LoVo (cell line): ENCODE measurements around the gene TRIM6.
"Not testable (repeated sequence)": the region's sequence is repeated elsewhere in the genome, so short reads cannot be mapped to it uniquely, and the experiment has no call there.

Experiments
- DNase-seq: peaks from one replicate; pipeline ENCODE4 v3.0.0-alpha.2; 2016; ENCODE audit warnings: low spot score

The TRIM6 gene

GRCh38 chr11:5596607-5597201, at the start of gene TRIM6:
Gene TRIM6 (plus strand): TSS chr11:5596637. CDS start chr11:5596898, 261 bp downstream.
- peak; percentile 26 for DNase-seq

GRCh38 chr11:5547982-5548381, 48.5 kb upstream of the TRIM6 start:
- no peak for DNase-seq

GRCh38 chr11:5548440-5548839, 48.0 kb upstream of the TRIM6 start, which contains the start of gene OR52H1:
Gene OR52H1 (minus strand): TSS chr11:5548540. CDS start chr11:5545505, 3,035 bp downstream.
- no peak for DNase-seq

- no peak for DNase-seq
Observed at GRCh38 chr11:5550440-5551095, 45.9 kb upstream of the TRIM6 start.

- no peak for DNase-seq
Observed at GRCh38 chr11:5553343-5553742, 43.1 kb upstream of the TRIM6 start.

GRCh38 chr11:5556596-5557188, 39.7 kb upstream of the TRIM6 start:
- no peak for DNase-seq

- DNase-seq, result no peak
Observed at GRCh38 chr11:5557751-5558150, 38.7 kb upstream of the TRIM6 start.

GRCh38 chr11:5564259-5565019, 32.0 kb upstream of the TRIM6 start:
- DNase-seq, result no peak

- DNase-seq, result no peak
Observed at GRCh38 chr11:5574654-5575053, 21.8 kb upstream of the TRIM6 start.

- no peak for DNase-seq
Observed at GRCh38 chr11:5575152-5575551, 21.3 kb upstream of the TRIM6 start.

- DNase-seq, result no peak
Observed at GRCh38 chr11:5577101-5577500, 19.3 kb upstream of the TRIM6 start.

GRCh38 chr11:5580577-5580976, 15.9 kb upstream of the TRIM6 start, which contains the start of gene OR52B6:
Gene OR52B6 (plus strand): TSS chr11:5580877. CDS start chr11:5580877, 0 bp downstream.
- no peak for DNase-seq

- no peak for DNase-seq
Observed at GRCh38 chr11:5581014-5581413, 15.4 kb upstream of the TRIM6 start.

- not testable (repeated sequence) for DNase-seq
Observed at GRCh38 chr11:5584458-5584857, 12.0 kb upstream of the TRIM6 start.

- DNase-seq, result not testable (repeated sequence)
Observed at GRCh38 chr11:5589906-5590305, 6.5 kb upstream of the TRIM6 start.

GRCh38 chr11:5591613-5592012, 4.8 kb upstream of the TRIM6 start:
- DNase-seq, result no peak

GRCh38 chr11:5592615-5593014, 3.8 kb upstream of the TRIM6 start:
- no peak for DNase-seq

- DNase-seq, result no peak
Observed at GRCh38 chr11:5593146-5593545, 3.3 kb upstream of the TRIM6 start.

GRCh38 chr11:5597953-5598352, 1.5 kb downstream of the TRIM6 start:
- no peak for DNase-seq

- DNase-seq, result peak; percentile 54
Observed at GRCh38 chr11:5600374-5600851, 4.0 kb downstream of the TRIM6 start.

- DNase-seq, result not testable (repeated sequence)
Observed at GRCh38 chr11:5602791-5603190, 6.4 kb downstream of the TRIM6 start.

- DNase-seq, result no peak
Observed at GRCh38 chr11:5603326-5603725, 6.9 kb downstream of the TRIM6 start.
